Measurements from ENCODE around the gene LINGO4. TPM values are rescaled to one million over a fixed set of nuclear protein-coding genes. Genes with fewer than 3 reads are reported as not detected.
"Not testable (repeated sequence)": the region's sequence is repeated elsewhere in the genome, so short reads cannot be mapped to it uniquely, and the experiment has no call there.

The LINGO4 gene
- total RNA-seq, 4 donors from 2014 or later, result 0.14 to 0.48 TPM; not detected in 2

DNA sequence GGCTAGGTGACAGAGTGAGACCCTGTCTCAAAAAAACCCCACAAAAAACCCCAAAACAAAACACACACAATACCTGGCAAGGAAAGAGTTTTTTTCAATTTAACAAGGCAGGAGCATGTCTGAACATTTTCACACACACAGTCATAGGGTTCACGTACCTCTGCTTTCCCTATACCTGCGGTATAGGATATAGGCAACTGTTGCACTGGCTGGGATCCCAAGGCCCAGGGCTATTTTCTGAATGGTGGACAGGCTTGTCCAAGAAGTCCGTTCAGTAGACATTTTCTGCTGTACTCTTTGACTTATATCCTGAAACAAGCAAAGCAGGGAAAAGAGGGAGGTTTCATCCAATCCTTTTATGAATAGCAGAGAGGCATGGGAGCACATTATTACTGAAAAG, 22.5 kb downstream of the LINGO4 start:
- no peak for DNase-seq
- no peaks in the 10 kb centered on the region for H3K4me1 ChIP-seq
- 81 to 98% methylated on average over 3 of the region's 3 CpGs for WGBS, 2 donors (ENCODE audit: low coverage in 1 of 2)
- TF ChIP-seq EP300 (IDR thresholded peaks at IDR 0.05; ENCODE audit: low read depth) (no peak), POLR2AphosphoS5 (IDR thresholded peaks at IDR 0.05) (no peak)
- TF ChIP-seq, protein P1, sequence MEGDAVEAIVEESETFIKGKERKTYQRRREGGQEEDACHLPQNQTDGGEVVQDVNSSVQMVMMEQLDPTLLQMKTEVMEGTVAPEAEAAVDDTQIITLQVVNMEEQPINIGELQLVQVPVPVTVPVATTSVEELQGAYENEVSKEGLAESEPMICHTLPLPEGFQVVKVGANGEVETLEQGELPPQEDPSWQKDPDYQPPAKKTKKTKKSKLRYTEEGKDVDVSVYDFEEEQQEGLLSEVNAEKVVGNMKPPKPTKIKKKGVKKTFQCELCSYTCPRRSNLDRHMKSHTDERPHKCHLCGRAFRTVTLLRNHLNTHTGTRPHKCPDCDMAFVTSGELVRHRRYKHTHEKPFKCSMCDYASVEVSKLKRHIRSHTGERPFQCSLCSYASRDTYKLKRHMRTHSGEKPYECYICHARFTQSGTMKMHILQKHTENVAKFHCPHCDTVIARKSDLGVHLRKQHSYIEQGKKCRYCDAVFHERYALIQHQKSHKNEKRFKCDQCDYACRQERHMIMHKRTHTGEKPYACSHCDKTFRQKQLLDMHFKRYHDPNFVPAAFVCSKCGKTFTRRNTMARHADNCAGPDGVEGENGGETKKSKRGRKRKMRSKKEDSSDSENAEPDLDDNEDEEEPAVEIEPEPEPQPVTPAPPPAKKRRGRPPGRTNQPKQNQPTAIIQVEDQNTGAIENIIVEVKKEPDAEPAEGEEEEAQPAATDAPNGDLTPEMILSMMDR (IDR thresholded peaks at IDR 0.05), result no peak
- no peaks in the 10 kb centered on the region for H3K27me3 ChIP-seq
- peaks cover 0 to 7% (median 0%) of the 10 kb centered on the region in 4 donors for H3K36me3 ChIP-seq
- no peak overlapping the region for H3K4me3 ChIP-seq
- intact Hi-C loops (cut with DNase I; ENCODE audit: low total_unique reads) (no loop called here), in situ Hi-C loops (cut with MboI; ENCODE audit: low pct_ligation_motif_present in 1 of 4, low pct_unique_long_range_greater_than_20kb in 1 of 4, low sequenced_read_pairs in 3 of 4) (no loop called here)
- no peaks in the 10 kb centered on the region for H3K9me3 ChIP-seq
- no peak overlapping the region for H3K27ac ChIP-seq

- DNase-seq; H3K9me3 ChIP-seq; H3K27me3 ChIP-seq; H3K4me3 ChIP-seq; H3K27ac ChIP-seq; intact Hi-C loops (cut with DNase I; ENCODE audit: low total_unique reads); in situ Hi-C loops (cut with MboI; ENCODE audit: low pct_ligation_motif_present in 1 of 4, low pct_unique_long_range_greater_than_20kb in 1 of 4, low sequenced_read_pairs in 3 of 4); H3K36me3 ChIP-seq; H3K4me1 ChIP-seq: not testable (repeated sequence)
- WGBS, 2 donors (ENCODE audit: low coverage in 1 of 2), result 80% methylated on average over 3 to 5 of the region's 5 CpGs
Measured at GRCh38 chr1:151782026-151782425, 23.2 kb downstream of the LINGO4 start.

GRCh38 chr1:151780736-151781135, 24.5 kb downstream of the LINGO4 start:
- H3K27ac ChIP-seq; H3K4me3 ChIP-seq; H3K36me3 ChIP-seq; intact Hi-C loops (cut with DNase I; ENCODE audit: low total_unique reads); H3K27me3 ChIP-seq; H3K4me1 ChIP-seq; H3K9me3 ChIP-seq; in situ Hi-C loops (cut with MboI; ENCODE audit: low pct_ligation_motif_present in 1 of 4, low pct_unique_long_range_greater_than_20kb in 1 of 4, low sequenced_read_pairs in 3 of 4); DNase-seq: not testable (repeated sequence)
- WGBS, 2 donors (ENCODE audit: low coverage in 1 of 2), result 75 to 95% methylated on average over 1 to 5 of the region's 5 CpGs

DNA sequence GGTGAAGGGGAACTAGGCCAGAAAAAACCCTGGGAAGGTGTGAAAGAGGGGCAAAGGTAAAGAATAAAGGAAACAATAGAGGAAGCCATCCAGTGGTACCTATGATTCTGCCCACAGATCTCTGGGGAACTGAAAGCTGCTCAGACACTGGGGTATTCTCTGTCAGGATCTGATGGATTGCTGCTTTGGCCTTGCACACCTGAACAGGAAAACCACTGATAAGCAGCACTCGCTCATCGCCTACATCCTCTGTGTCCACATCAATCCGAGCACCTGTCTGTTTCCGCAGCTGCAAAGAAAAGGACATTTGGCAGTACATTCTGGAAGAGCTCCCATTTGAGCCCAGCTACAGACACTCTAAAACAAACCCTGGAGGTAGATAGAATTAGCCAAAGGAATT, 25.4 kb downstream of the LINGO4 start:
- intact Hi-C loops (cut with DNase I; ENCODE audit: low total_unique reads) (no loop called here), in situ Hi-C loops (cut with MboI; ENCODE audit: low pct_ligation_motif_present in 1 of 4, low pct_unique_long_range_greater_than_20kb in 1 of 4, low sequenced_read_pairs in 3 of 4) (no loop called here)
- Histone ChIP-seq H3K27me3 (no peaks in the 10 kb centered on the region), H3K4me1 (no peaks in the 10 kb centered on the region), H3K27ac (no peak overlapping the region), H3K4me3 (no peak overlapping the region), H3K9me3 (no peaks in the 10 kb centered on the region), H3K36me3 (peaks cover 0 to 10% (median 0%) of the 10 kb centered on the region in 4 donors)
- no peak for DNase-seq
- TF ChIP-seq POLR2AphosphoS5 (IDR thresholded peaks at IDR 0.05), result no peak
- TF ChIP-seq EP300 (IDR thresholded peaks at IDR 0.05; ENCODE audit: low read depth), result no peak
- TF ChIP-seq POLR2A (IDR thresholded peaks at IDR 0.05), result no peak
- TF ChIP-seq, protein P1 (IDR thresholded peaks at IDR 0.05), result no peak
- 82 to 94% methylated on average over 4 of the region's 4 CpGs for WGBS, 2 donors (ENCODE audit: low coverage in 1 of 2)

DNA sequence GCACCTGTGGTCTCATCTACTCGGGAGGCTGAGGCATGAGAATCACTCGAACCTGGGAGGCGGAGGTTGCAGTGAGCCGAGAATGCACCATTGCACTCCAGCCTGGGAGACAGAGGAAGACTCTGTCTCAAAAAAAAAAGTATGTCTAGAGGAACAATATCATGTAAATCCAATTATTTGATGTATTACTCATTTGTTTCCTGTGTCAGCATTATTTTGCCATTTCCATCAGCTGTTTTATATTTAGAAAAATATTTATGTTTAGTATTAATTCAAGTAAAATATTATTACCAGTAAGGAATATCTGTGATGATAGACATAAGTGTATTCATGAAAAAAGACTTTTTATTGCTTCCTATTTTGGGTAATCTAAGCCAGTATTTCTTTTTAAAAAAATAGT, 27.9 kb downstream of the LINGO4 start:
- H3K4me1 ChIP-seq, result no peaks in the 10 kb centered on the region
- H3K27ac ChIP-seq, result no peak overlapping the region
- no peak overlapping the region for H3K4me3 ChIP-seq
- 97 to 100% methylated on average over 4 of the region's 4 CpGs for WGBS, 2 donors (ENCODE audit: low coverage in 1 of 2)
- intact Hi-C loops (cut with DNase I; ENCODE audit: low total_unique reads) (no loop called here), in situ Hi-C loops (cut with MboI; ENCODE audit: low pct_ligation_motif_present in 1 of 4, low pct_unique_long_range_greater_than_20kb in 1 of 4, low sequenced_read_pairs in 3 of 4) (no loop called here)
- no peak for DNase-seq
- H3K27me3 ChIP-seq, result no peaks in the 10 kb centered on the region
- peaks cover 0 to 20% (median 1%) of the 10 kb centered on the region in 4 donors for H3K36me3 ChIP-seq
- H3K9me3 ChIP-seq, result no peaks in the 10 kb centered on the region
- TF ChIP-seq POLR2A (IDR thresholded peaks at IDR 0.05) (no peak), POLR2AphosphoS5 (IDR thresholded peaks at IDR 0.05) (no peak), EP300 (IDR thresholded peaks at IDR 0.05; ENCODE audit: low read depth) (no peak)
- TF ChIP-seq, protein P1 (IDR thresholded peaks at IDR 0.05), result no peak

Data from transverse colon (tissue), 4 donors.